SK-N-SH treated with all-trans-retinoic acid at 6 μM for 48 hours (cell line): ENCODE measurements around the gene CCDC102A.

Experiments used
- CREB5 ChIP-seq: fragments of 250-450 bp; sonication (Bioruptor Pico); IDR thresholded peaks from 2 replicates; pipeline ENCODE4 v1.5.1; 2020; ENCODE audit warnings: low read depth, mild to moderate bottlenecking, moderate library complexity
- ZC3H10 ChIP-seq: fragments of 250-450 bp; sonication (Bioruptor Pico); IDR thresholded peaks from 2 replicates; pipeline ENCODE4 v1.5.1; 2021; ENCODE audit warnings: mild to moderate bottlenecking, moderate library complexity
- ZFP3 ChIP-seq: fragments of 250-450 bp; sonication (Bioruptor Pico); IDR thresholded peaks from 2 replicates; pipeline ENCODE4 v1.5.0; 2020; ENCODE audit warnings: mild to moderate bottlenecking, moderate library complexity
- ZNF70 ChIP-seq: fragments of 450-650 bp; formaldehyde crosslinking; IDR thresholded peaks from 2 replicates; pipeline ENCODE4 v1.5.0; 2020; ENCODE audit warnings: mild to moderate bottlenecking, moderate library complexity

GRCh38 chr16:57555831-57556230, 19.5 kb upstream of the CCDC102A start:
- no peak for TF ChIP-seq CREB5
- no peak for TF ChIP-seq ZC3H10 (CRISPR knock-in tag)
- TF ChIP-seq ZFP3: no peak
- TF ChIP-seq ZNF70 (CRISPR knock-in tag): no peak
